DND-41 (cell line): ENCODE results near the gene OR4N2.
"Not testable (repeated sequence)": the region's sequence is repeated elsewhere in the genome, so short reads cannot be mapped to it uniquely, and the experiment has no call there.

Experiments
- EZH2 ChIP-seq: IDR thresholded peaks from 3 replicates; pipeline ENCODE4 v1.6.1; 2012; ENCODE audit warnings: borderline replicate concordance, low read depth, mild to moderate bottlenecking, moderate library complexity, low read length, inconsistent platforms; ENCODE audit not compliant: severe bottlenecking
- TF ChIP-seq, protein P1 (sequence below): IDR thresholded peaks from 2 replicates; pipeline ENCODE4 v1.5.1; 2012; ENCODE audit warnings: borderline replicate concordance, low read length, moderate library complexity, mild to moderate bottlenecking; ENCODE audit not compliant: poor library complexity, severe bottlenecking; ENCODE audit errors: extremely low read depth

DNA sequence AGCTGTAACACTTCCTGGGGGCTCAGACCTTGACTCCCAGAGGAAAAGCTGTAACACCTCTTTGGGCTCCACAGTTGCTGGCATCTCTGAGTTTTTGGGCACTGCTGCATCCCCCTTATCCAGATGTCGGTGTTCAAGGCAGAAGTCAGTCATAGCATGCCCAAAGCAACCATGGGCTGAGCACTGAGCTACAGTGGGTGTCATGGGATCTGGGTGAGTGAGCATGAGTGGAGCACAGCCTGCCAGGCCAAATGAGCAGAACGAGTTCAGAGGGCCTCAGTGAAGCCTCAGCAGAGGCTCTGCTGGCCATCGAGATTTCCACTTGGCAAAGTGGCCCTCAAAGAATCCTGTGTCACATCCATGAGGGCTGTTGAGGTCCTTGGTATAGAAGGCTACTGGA is 32.1 kb upstream of the OR4N2 start:
- TF ChIP-seq, protein P1, sequence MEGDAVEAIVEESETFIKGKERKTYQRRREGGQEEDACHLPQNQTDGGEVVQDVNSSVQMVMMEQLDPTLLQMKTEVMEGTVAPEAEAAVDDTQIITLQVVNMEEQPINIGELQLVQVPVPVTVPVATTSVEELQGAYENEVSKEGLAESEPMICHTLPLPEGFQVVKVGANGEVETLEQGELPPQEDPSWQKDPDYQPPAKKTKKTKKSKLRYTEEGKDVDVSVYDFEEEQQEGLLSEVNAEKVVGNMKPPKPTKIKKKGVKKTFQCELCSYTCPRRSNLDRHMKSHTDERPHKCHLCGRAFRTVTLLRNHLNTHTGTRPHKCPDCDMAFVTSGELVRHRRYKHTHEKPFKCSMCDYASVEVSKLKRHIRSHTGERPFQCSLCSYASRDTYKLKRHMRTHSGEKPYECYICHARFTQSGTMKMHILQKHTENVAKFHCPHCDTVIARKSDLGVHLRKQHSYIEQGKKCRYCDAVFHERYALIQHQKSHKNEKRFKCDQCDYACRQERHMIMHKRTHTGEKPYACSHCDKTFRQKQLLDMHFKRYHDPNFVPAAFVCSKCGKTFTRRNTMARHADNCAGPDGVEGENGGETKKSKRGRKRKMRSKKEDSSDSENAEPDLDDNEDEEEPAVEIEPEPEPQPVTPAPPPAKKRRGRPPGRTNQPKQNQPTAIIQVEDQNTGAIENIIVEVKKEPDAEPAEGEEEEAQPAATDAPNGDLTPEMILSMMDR: not testable (repeated sequence)
- not testable (repeated sequence) for TF ChIP-seq EZH2
